Adrenal gland (tissue), 5 donors: ENCODE data around the gene NLRP5.

ENCODE experiments used
- POLR2A ChIP-seq, 2 donors: fragments of 450-650 bp; IDR thresholded peaks; one replicate each; pipeline ENCODE4 v1.6.1; 2017; ENCODE audit warnings: antibody characterized with exemption in 2 of 2, mild to moderate bottlenecking in 2 of 2, moderate library complexity in 1 of 2
- TF ChIP-seq, protein P1 (sequence below), 6 experiments: fragments of 450-650 bp in 4 of 6; fragments of 200-600 bp in 2 of 6; sonication (generic) in 1 of 6; IDR thresholded peaks; 1 replicate in 5 of 6; 2 replicates in 1 of 6; pipeline versions ENCODE4 v1.5.1 to v1.8.0; 2016 to 2021; ENCODE audit warnings: antibody characterized with exemption in 6 of 6, mild to moderate bottlenecking in 2 of 6, moderate library complexity in 1 of 6
- donor health status: DM: no; HTN: no; CAD: no.

DNA sequence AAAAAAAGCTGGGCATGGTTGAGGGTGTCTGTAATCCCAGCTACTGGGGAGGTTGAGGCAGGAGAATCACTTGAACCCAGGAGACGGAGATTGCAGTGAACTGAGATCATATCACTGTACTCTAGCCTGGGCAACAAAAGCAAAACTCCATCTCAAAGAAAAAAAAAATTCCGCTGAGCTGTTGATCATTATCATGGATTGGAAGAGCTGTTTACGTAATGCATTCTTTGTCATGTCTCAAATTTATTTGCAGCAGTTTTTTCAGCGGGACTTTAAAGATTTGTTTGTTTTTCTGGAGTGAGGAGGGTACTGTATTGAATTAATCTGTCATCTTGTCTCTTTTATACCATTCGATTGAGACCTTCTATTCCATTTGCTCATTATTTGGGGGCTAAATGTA is 4.3 kb downstream of the NLRP5 start:
- TF ChIP-seq, protein P1, sequence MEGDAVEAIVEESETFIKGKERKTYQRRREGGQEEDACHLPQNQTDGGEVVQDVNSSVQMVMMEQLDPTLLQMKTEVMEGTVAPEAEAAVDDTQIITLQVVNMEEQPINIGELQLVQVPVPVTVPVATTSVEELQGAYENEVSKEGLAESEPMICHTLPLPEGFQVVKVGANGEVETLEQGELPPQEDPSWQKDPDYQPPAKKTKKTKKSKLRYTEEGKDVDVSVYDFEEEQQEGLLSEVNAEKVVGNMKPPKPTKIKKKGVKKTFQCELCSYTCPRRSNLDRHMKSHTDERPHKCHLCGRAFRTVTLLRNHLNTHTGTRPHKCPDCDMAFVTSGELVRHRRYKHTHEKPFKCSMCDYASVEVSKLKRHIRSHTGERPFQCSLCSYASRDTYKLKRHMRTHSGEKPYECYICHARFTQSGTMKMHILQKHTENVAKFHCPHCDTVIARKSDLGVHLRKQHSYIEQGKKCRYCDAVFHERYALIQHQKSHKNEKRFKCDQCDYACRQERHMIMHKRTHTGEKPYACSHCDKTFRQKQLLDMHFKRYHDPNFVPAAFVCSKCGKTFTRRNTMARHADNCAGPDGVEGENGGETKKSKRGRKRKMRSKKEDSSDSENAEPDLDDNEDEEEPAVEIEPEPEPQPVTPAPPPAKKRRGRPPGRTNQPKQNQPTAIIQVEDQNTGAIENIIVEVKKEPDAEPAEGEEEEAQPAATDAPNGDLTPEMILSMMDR (IDR thresholded peaks at IDR 0.05): no peak
- no peak for TF ChIP-seq POLR2A (IDR thresholded peaks at IDR 0.05)
